ENCODE results near the gene COL16A1. TPM values are rescaled to one million over a fixed set of nuclear protein-coding genes. Genes with fewer than 3 reads are reported as not detected.
A peak's percentile ranks its signal among the peaks of the same experiment; 100 is the strongest.

COL16A1 gene
- total RNA-seq: 12.7 TPM
- long read RNA-seq, partial matches to known transcripts: 10 of 30 reads
- long read RNA-seq, other reads (novel, unspliced or antisense): 20 of 30 reads

DNA sequence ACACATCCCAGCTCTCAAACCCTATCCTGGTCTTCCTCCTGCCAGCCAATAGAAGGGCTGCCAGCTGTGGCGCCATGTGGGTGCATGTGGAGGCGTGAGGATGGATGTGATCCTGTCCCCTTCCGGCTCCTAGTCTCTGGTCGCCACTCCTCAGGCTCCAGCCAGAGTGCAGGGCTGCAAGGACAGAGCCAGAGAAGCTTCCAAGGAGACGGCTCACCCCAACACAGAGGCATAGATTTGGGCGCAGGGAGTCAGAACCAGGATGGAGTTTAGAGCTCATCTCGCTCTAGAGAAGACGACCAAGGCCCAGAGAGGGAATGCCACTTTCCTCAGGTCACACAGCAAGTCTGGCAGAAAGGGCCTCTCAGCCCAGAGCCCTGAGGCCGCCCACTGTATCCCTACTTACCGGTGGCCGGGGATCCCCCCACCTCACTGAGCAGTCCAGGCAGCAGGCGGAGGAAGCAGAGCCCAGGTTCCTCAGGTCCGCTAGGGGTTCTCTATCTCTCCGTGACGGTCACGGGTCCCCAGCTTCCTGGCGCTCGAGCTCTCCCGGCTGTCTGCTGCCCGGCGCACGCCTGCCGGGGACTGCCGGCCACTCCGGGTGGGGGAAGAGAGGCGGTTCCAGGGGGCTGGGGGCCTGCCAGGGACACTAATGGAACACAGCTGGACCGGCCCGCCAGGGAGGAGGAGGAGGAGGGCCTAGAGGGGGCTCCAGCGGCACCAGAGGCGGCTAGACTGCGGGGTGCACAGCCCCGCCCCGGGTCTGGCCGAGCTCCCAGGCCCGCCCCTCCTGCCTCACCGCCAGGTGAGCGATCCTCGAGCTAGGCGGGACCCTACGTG, at the start of gene COL16A1:
TSS of gene COL16A1 (minus strand) at position 587 of the 840 bp plus-strand sequence. CDS start 1,824 bp downstream, outside the sequence.
- DNase-seq (ENCODE audit: missing footprints): peak; percentile 87
- peak; percentile 76 for ATAC-seq
- intact Hi-C loops (cut with DNase I): loop anchor here (2.0 kb wide), 1 partner anchor 39 kb away; no protein-coding TSS in a partner anchor

DNA sequence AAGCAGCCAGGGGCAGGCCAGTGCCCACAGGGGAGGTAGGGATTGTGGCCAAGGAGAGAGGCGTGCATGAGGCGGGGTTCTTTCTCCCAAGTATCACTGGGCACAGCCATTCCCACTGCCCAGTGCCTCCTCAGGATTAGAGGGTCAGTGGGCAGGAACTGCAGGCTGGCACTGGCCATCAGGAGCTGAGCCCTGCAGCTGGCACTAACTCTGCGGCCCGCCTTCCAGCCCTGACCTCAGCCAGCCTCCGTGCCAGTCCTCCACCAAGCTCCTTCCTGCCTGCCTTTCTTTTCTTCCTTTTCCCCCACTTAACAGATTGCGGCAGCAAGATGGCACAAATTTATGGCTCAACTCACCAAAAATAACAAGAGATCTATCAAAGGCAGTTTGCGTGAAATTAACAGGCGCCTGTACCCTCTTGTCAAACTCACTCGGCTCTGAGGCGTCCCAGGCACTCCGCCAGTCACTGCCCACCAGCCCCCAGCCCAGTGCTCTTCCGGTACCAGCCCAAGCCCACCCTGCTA, 49.2 kb upstream of the COL16A1 start:
- ATAC-seq (no peak), DNase-seq (ENCODE audit: missing footprints) (no peak)
- intact Hi-C loops (cut with DNase I): loop anchor here (2.0 kb wide), 1 partner anchor 38 kb away; no protein-coding TSS in a partner anchor

- no peak for DNase-seq (ENCODE audit: missing footprints)
Measured at GRCh38 chr1:31752258-31752657, 48.4 kb upstream of the COL16A1 start.

GRCh38 chr1:31751822-31752241, 48.0 kb upstream of the COL16A1 start:
- peak; percentile 64 for ATAC-seq
- DNase-seq (ENCODE audit: missing footprints): no peak
- intact Hi-C loops (cut with DNase I): loop anchor here (2.0 kb wide), 1 partner anchor 37 kb away; no protein-coding TSS in a partner anchor

More at GRCh38 chr1:31752258-31752657, 48.4 kb upstream of the COL16A1 start:
- intact Hi-C loops (cut with DNase I): loop anchor here (2.0 kb wide), 1 partner anchor 37 kb away; no protein-coding TSS in a partner anchor
- no peak for ATAC-seq

- intact Hi-C loops (cut with DNase I): no loop called here
- ATAC-seq (no peak), DNase-seq (ENCODE audit: missing footprints) (no peak)
Measured at GRCh38 chr1:31750858-31751510, 47.2 kb upstream of the COL16A1 start.

GRCh38 chr1:31749785-31750735, 46.2 kb upstream of the COL16A1 start:
- intact Hi-C loops (cut with DNase I): no loop called here
- DNase-seq (ENCODE audit: missing footprints): no peak
- no peak for ATAC-seq

- intact Hi-C loops (cut with DNase I): no loop called here
- DNase-seq (ENCODE audit: missing footprints): no peak
- peak; percentile 11 for ATAC-seq
Measured at GRCh38 chr1:31748365-31748764, 44.5 kb upstream of the COL16A1 start.

DNA sequence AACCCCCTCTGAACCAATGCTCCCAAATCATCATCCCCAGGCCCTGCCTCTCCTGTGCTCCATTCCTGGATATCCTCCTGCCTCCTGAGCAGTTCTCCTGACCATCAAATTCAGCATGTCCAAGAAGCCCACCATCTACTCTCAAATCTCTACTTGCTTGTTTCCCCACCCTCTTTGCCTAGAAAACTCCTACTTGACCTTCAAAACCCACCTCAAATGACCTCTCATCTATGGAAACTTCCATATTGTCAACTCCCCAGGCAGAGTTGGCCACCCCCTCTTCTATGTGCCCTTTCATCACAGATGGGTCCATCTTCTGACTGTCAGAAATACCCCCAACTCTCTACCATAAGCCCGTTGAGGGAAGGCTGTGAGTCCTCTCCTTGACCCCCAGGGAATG, 43.5 kb upstream of the COL16A1 start:
- ATAC-seq: no peak
- intact Hi-C loops (cut with DNase I): no loop called here
- no peak for DNase-seq (ENCODE audit: missing footprints)

- DNase-seq (ENCODE audit: missing footprints) (no peak), ATAC-seq (peak; percentile 23)
- intact Hi-C loops (cut with DNase I): no loop called here
Measured at GRCh38 chr1:31746687-31747086, 42.9 kb upstream of the COL16A1 start.

- DNase-seq (ENCODE audit: missing footprints) (no peak), ATAC-seq (no peak)
- intact Hi-C loops (cut with DNase I): loop anchor here (2.0 kb wide), 1 partner anchor 83 kb away; no protein-coding TSS in a partner anchor
Measured at GRCh38 chr1:31745946-31746670, 42.3 kb upstream of the COL16A1 start.

DNA sequence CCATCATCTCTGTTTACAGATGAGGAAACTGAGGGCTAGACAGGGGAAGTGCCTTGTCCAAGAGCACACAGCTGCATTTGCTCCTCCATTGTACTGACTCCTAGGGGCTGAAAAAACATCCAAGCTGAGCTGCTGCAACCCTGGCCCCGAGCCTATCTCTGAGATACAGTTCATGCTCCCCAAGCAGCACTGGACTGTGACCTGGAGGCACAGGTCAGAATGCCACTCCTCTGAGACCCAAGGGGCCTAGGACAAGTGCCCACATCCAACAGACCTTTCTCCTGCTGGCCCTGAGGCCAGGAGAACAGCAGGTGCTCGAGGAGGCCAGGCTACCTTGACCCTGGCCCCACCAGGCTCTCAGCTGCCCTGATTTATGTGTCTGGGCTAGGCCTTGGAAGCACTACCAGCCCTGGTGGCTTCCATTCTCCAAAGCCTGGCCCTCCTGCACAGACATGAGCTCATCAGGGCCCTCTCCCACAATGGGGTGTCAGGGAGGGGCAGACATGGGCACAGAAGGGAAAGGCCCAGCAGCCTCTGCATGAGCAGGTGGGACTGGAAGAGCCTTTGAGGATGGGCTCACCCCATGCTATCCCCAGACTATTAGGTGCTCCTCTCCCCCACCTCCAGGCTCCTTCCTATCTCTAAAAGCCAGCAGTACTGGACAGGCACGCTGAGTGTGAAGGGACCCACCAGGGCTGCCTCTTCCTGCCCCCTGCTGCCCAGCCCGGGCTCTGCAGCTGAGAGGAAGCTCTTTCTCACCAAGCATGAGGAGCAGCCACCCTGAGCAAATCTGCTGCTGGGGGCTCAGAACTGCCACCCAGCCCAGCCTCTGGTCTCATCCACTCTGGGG, 41.5 kb upstream of the COL16A1 start:
- intact Hi-C loops (cut with DNase I): loop anchor here (2.0 kb wide), 1 partner anchor 83 kb away; no protein-coding TSS in a partner anchor
- DNase-seq (ENCODE audit: missing footprints) (no peak), ATAC-seq (peak; percentile 54)

- no peak for DNase-seq (ENCODE audit: missing footprints)
- ATAC-seq: no peak
- intact Hi-C loops (cut with DNase I): loop anchor here (2.0 kb wide), 1 partner anchor 82 kb away; no protein-coding TSS in a partner anchor
Measured at GRCh38 chr1:31744165-31744888, 40.5 kb upstream of the COL16A1 start.

DNA sequence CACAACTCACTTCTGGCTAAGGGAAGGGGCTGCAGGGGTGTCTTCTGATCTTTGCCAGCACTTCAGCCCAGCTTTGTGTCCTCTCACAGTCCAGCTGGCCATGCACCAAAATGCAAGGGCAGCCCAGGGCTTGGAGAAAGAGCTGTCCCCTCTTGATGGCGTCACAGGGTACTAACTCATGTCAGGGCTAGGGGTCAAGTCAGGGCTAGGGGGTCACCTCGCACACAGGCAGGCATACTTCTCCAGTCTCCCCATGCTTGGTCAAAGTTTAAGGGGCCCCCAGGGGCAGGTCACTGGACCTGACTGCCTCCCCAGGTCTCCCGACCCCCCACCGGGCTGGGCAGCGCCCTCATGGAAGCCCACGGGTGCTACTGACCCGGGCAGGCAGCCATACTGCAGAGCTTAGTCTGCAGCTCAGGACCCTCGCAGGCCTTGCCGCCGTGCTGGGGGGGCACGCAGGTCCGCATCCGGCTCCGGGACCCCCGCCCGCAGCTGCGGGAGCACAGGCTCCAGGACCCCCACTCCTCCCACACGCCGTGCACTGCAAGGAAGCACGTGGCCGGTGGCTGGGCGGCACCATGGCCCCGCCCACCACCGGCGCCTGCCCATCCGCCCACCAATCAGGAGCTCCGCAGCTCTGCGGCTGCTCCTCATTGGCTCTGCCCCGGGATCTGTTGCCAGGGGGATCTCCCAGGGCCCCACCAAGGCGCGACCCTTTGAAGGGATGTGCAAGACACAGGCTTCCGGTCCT, 38.8 kb upstream of the COL16A1 start:
- intact Hi-C loops (cut with DNase I): no loop called here
- no peak for ATAC-seq
- no peak for DNase-seq (ENCODE audit: missing footprints)

DNA sequence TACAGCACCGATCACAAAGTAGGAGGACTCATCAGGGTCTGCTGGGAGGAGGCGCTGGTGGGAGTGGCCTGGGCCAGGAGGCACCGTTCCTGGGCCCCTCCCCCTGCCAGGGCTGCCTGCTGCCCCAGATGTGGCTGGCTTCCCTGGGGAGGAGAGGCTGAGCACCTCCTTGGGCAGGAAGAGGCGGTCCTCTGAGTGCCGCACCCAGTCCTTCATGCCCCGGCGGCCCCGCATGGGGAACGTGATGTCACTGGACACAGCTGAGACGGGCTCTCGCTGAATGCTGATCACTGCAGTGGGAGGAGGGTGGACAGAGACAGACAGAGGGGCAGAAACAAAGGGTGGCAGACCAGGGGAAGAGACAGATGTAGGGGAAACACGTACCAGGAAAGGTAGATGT, 35.5 kb upstream of the COL16A1 start:
- ATAC-seq (no peak), DNase-seq (ENCODE audit: missing footprints) (no peak)
- intact Hi-C loops (cut with DNase I): no loop called here

GRCh38 chr1:31736675-31737074, 32.9 kb upstream of the COL16A1 start:
- intact Hi-C loops (cut with DNase I): no loop called here
- ATAC-seq (no peak), DNase-seq (ENCODE audit: missing footprints) (no peak)

All from Right ventricle myocardium inferior (tissue), 1 donor.